ENCODE measurements around the gene GTF2E1. TPM values are rescaled to one million over a fixed set of nuclear protein-coding genes. Genes with fewer than 3 reads are reported as not detected.

Gene GTF2E1
- total RNA-seq, 1 donor from 2014 or later = 59.0 TPM

DNA sequence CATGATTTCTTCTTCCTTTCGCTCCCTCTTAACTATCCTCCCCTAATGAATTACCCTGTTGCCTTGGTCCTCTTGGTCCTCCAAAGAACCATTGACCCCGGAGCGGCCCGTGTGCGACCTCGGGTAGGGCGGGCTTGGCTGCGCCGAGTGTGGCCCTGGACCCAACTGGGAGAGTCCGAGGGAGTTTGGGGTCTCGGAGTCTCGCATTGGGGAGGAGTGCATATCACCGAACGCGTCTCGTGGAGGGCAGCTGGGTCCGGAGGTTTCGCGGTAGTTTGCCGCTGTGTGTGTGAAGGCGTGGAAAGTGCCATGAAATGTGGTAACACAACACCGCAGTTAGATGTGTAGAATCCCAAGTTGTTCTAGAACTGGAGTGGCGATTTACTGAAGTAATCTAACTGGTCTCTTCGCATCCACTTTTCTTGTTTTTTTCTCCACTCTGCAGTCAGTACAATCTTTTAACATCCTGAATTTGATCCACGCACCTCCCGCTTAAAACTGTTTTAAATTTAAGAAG is 363 bp downstream of the GTF2E1 start:
- TF ChIP-seq, protein P1, sequence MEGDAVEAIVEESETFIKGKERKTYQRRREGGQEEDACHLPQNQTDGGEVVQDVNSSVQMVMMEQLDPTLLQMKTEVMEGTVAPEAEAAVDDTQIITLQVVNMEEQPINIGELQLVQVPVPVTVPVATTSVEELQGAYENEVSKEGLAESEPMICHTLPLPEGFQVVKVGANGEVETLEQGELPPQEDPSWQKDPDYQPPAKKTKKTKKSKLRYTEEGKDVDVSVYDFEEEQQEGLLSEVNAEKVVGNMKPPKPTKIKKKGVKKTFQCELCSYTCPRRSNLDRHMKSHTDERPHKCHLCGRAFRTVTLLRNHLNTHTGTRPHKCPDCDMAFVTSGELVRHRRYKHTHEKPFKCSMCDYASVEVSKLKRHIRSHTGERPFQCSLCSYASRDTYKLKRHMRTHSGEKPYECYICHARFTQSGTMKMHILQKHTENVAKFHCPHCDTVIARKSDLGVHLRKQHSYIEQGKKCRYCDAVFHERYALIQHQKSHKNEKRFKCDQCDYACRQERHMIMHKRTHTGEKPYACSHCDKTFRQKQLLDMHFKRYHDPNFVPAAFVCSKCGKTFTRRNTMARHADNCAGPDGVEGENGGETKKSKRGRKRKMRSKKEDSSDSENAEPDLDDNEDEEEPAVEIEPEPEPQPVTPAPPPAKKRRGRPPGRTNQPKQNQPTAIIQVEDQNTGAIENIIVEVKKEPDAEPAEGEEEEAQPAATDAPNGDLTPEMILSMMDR (IDR thresholded peaks at IDR 0.05; ENCODE audit: unreplicated experiment) = no peak
- Mint-ChIP-seq H3K27ac (ENCODE audit: unreplicated experiment) (peak overlapping the region; percentile 93), H3K4me3 (ENCODE audit: unreplicated experiment) (peak overlapping the region; percentile 92), H3K36me3 (ENCODE audit: low read depth, unreplicated experiment) (peaks cover 13% of the 10 kb centered on the region), H3K27me3 (ENCODE audit: unreplicated experiment) (peaks cover 7% of the 10 kb centered on the region), H3K4me1 (ENCODE audit: unreplicated experiment) (peaks cover 35% of the 10 kb centered on the region), H3K9me3 (ENCODE audit: unreplicated experiment) (no peaks in the 10 kb centered on the region)
- no peak for DNase-seq (ENCODE audit: low spot score)

DNA sequence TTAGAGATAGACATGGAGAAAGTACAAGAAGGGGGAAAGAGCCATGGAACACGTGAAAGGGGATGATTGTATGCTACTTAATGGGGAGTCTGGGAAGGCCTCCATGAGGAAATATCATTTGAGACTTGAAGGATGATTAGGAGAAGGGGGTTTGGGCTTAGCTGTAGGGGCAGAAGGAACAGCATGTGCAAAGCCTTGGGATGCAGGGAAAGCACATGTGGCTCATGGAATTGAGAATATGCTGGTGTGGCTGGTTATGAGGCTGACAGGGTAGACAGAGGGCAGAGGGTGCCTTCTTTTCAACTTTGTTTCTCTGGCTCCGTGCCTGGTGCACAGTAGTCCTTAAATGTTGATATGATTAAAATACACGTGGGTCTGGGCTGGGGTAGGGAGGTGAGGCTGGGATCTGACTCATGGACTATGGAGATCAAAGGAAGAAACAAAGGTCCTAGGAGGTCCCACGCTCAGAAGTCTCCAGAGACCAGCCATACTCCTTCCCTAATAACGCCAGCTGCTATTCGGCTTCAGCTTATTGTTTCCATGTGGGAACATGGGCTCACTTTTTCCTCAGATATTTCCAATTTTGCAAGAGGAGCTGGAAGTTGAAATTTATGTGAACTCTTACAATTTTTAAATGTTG is 1.1 kb downstream of the GTF2E1 start:
- peaks cover 7% of the 10 kb centered on the region for H3K27me3 Mint-ChIP-seq (ENCODE audit: unreplicated experiment)
- peaks cover 6% of the 10 kb centered on the region for H3K36me3 Mint-ChIP-seq (ENCODE audit: low read depth, unreplicated experiment)
- peak overlapping the region; percentile 93 for H3K27ac Mint-ChIP-seq (ENCODE audit: unreplicated experiment)
- TF ChIP-seq, protein P1 (IDR thresholded peaks at IDR 0.05; ENCODE audit: unreplicated experiment) = no peak
- no peaks in the 10 kb centered on the region for H3K9me3 Mint-ChIP-seq (ENCODE audit: unreplicated experiment)
- H3K4me3 Mint-ChIP-seq (ENCODE audit: unreplicated experiment) = peak overlapping the region; percentile 92
- no peak for DNase-seq (ENCODE audit: low spot score)
- H3K4me1 Mint-ChIP-seq (ENCODE audit: unreplicated experiment) = peaks cover 35% of the 10 kb centered on the region

DNA sequence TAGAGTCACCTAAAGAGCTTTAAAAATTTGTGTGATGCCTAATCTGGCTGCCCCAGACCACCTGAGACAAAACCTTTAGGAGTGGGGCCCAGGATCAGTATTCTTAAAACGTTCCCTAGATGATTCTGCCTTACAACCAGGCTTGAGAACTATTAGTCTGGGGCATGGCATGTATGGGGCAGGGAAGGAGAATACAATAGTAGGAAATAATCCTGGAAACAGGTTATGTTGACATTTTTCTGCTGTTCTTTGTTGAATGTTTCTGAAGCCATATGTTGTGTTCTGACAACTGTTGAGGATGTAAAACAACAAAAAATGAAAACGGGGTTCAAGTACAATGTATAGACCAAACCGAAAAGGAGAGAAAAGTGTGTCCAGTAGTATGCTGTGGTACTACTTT is 2.9 kb downstream of the GTF2E1 start:
- peak overlapping the region; percentile 2 for H3K4me3 Mint-ChIP-seq (ENCODE audit: unreplicated experiment)
- no peaks in the 10 kb centered on the region for H3K9me3 Mint-ChIP-seq (ENCODE audit: unreplicated experiment)
- DNase-seq (ENCODE audit: low spot score) = no peak

DNA sequence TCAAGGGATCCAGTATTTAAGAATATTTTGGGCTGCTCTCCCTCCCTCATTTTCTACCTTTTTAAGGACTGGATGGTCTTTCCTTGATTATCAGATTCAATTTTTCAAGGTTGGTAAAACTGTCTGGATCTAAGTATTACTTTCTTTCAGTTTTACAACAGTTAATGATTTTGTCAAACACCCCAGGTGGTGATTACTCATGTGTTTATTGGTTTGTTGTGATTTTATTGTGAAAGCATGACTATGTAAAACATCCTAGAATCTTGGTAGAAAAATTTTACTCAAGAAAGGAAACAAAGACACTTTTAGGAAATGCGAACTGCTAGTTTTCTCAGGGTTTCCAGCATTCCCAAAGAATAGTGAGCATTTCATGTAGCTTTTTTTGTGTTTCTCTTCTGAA is 7.3 kb downstream of the GTF2E1 start:
- no peak overlapping the region for H3K27ac Mint-ChIP-seq (ENCODE audit: unreplicated experiment)
- H3K27me3 Mint-ChIP-seq (ENCODE audit: unreplicated experiment) = peaks cover 1% of the 10 kb centered on the region
- no peaks in the 10 kb centered on the region for H3K9me3 Mint-ChIP-seq (ENCODE audit: unreplicated experiment)
- no peak overlapping the region for H3K4me3 Mint-ChIP-seq (ENCODE audit: unreplicated experiment)
- peaks cover 31% of the 10 kb centered on the region for H3K4me1 Mint-ChIP-seq (ENCODE audit: unreplicated experiment)
- H3K36me3 Mint-ChIP-seq (ENCODE audit: low read depth, unreplicated experiment) = peaks cover 34% of the 10 kb centered on the region
- TF ChIP-seq, protein P1 (IDR thresholded peaks at IDR 0.05; ENCODE audit: unreplicated experiment) = no peak
- DNase-seq (ENCODE audit: low spot score) = no peak

More for the DNA sequence above, 2.9 kb downstream of the GTF2E1 start:
- peaks cover 7% of the 10 kb centered on the region for H3K27me3 Mint-ChIP-seq (ENCODE audit: unreplicated experiment)
- peaks cover 43% of the 10 kb centered on the region for H3K4me1 Mint-ChIP-seq (ENCODE audit: unreplicated experiment)
- TF ChIP-seq, protein P1 (IDR thresholded peaks at IDR 0.05; ENCODE audit: unreplicated experiment) = no peak
- H3K36me3 Mint-ChIP-seq (ENCODE audit: low read depth, unreplicated experiment) = peaks cover 7% of the 10 kb centered on the region
- peak overlapping the region; percentile 93 for H3K27ac Mint-ChIP-seq (ENCODE audit: unreplicated experiment)

DNA sequence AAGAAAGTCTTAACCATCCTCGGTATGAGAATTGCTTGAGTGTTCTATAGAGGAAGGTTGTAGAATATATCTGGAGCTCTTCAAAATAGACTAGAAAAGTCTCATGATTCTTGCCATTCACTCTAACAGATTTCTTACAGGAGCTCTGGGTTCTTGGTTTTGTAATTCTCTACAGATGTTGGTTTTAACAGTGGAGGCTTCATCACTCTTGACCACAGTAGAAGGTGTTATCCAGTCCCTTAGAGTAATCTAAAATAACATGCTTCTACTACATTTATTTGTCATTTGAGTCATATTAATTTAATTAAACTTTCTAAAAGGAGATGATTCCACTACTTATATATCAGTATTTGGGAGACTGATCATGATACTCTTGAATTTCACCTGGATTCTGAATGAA is 9.7 kb downstream of the GTF2E1 start:
- no peaks in the 10 kb centered on the region for H3K9me3 Mint-ChIP-seq (ENCODE audit: unreplicated experiment)
- peaks cover under 1% of the 10 kb centered on the region for H3K27me3 Mint-ChIP-seq (ENCODE audit: unreplicated experiment)
- no peak for DNase-seq (ENCODE audit: low spot score)
- peaks cover 21% of the 10 kb centered on the region for H3K4me1 Mint-ChIP-seq (ENCODE audit: unreplicated experiment)
- TF ChIP-seq, protein P1 (IDR thresholded peaks at IDR 0.05; ENCODE audit: unreplicated experiment) = no peak
- H3K36me3 Mint-ChIP-seq (ENCODE audit: low read depth, unreplicated experiment) = peaks cover 47% of the 10 kb centered on the region
- H3K4me3 Mint-ChIP-seq (ENCODE audit: unreplicated experiment) = no peak overlapping the region
- no peak overlapping the region for H3K27ac Mint-ChIP-seq (ENCODE audit: unreplicated experiment)

Measured in endothelial cell (in vitro differentiated cells).